NT2/D1 (cell line): Measurements from ENCODE around the gene TMEM269.

ENCODE experiments used
- DNase-seq: peaks from one replicate; pipeline ENCODE4 v3.0.0-alpha.2; 2011; ENCODE audit warnings: low read depth, low spot score
- H3K27me3 ChIP-seq: 2 replicates; pipeline ENCODE4 v1.6.0; 2011; ENCODE audit warnings: mild to moderate bottlenecking; ENCODE audit not compliant: insufficient read length, insufficient read depth
- H3K36me3 ChIP-seq: 2 replicates; pipeline ENCODE4 v1.6.1; 2011; ENCODE audit warnings: mild to moderate bottlenecking, low read length, mixed read lengths; ENCODE audit not compliant: insufficient read depth, insufficient read length
- H3K4me1 ChIP-seq: 2 replicates; pipeline ENCODE4 v1.5.1; 2011; ENCODE audit not compliant: insufficient read depth, insufficient read length
- H3K4me3 ChIP-seq: 2 replicates; pipeline ENCODE4 v1.5.1; 2011; ENCODE audit warnings: low read depth; ENCODE audit not compliant: insufficient read length
- H3K9ac ChIP-seq: 2 replicates; pipeline ENCODE4 v1.6.0; 2011; ENCODE audit warnings: low read depth; ENCODE audit not compliant: insufficient read length
- H3K9me3 ChIP-seq: 2 replicates; pipeline ENCODE4 v1.5.1; 2011; ENCODE audit warnings: mild to moderate bottlenecking, low read length; ENCODE audit not compliant: insufficient read depth
- SUZ12 ChIP-seq: IDR thresholded peaks from 2 replicates; pipeline ENCODE4 v1.6.1; 2011; ENCODE audit not compliant: insufficient read length, insufficient read depth; ENCODE audit errors: extremely low read depth
- YY1 ChIP-seq: IDR thresholded peaks from 2 replicates; pipeline ENCODE4 v1.6.1; 2011; ENCODE audit not compliant: insufficient read length, insufficient read depth
- ZNF274 ChIP-seq: IDR thresholded peaks from 2 replicates; pipeline ENCODE4 v1.6.1; 2011; ENCODE audit warnings: mild to moderate bottlenecking, low read depth, low read length

TMEM269 gene

DNA sequence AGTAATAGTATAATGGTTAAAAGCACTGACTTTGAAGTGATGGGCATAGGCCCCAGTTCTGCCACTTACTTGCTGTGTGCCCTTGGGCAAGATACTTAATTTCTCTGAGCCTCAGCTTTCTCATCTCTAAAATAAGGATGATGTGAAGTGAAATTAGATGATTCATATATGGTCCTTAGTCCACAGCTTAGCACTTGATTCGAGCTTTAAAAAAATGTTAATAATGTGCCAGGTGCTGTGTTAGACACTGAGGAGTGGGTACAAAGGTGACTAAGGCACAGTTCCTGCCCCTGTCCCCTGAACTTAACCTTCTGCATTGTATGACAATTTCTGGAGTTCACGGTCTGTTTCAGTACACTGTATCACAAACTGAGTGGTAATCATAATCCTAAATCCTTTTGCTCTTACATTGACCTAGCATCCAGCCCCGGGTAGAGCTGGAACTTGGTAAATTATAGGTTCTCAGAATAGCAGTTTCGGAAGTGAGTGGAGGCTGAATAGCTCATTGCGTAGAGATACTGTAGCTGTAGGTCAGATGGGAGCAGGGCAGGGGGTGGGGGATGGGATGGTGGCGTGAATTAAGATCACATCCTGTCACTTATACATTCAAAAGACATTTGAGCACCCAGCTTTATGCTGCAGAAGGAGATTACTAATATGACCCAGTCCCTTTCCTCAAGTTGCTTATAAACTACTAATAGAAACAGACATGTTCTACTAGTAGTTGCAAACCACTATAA lies 63.1 kb downstream of the TMEM269 start:
- peaks cover 10% of the 10 kb centered on the region; the same call in 1 of the 2 replicates for H3K9me3 ChIP-seq
- peaks cover 50% of the 10 kb centered on the region for H3K36me3 ChIP-seq
- TF ChIP-seq ZNF274 (no peak), SUZ12 (no peak), YY1 (no peak)
- peak overlapping the region; percentile 64 for H3K4me3 ChIP-seq
- H3K9ac ChIP-seq = peak overlapping the region; percentile 83
- DNase-seq = no peak
- no peaks in the 10 kb centered on the region for H3K27me3 ChIP-seq
- H3K4me1 ChIP-seq = peaks cover 5% of the 10 kb centered on the region

- no peak for DNase-seq
- Histone ChIP-seq H3K4me3 (no peak overlapping the region), H3K9me3 (peaks cover 10% of the 10 kb centered on the region; the same call in 1 of the 2 replicates), H3K27me3 (no peaks in the 10 kb centered on the region), H3K9ac (no peak overlapping the region), H3K36me3 (peaks cover 50% of the 10 kb centered on the region), H3K4me1 (peaks cover 5% of the 10 kb centered on the region)
- TF ChIP-seq SUZ12 = no peak
- TF ChIP-seq YY1 = no peak
- no peak for TF ChIP-seq ZNF274
Measured at GRCh38 chr1:42848823-42849537, 64.2 kb downstream of the TMEM269 start.

GRCh38 chr1:42849944-42850343 lies 65.2 kb downstream of the TMEM269 start:
- H3K9ac ChIP-seq = no peak overlapping the region
- peaks cover 10% of the 10 kb centered on the region; the same call in 1 of the 2 replicates for H3K9me3 ChIP-seq
- peaks cover 5% of the 10 kb centered on the region for H3K4me1 ChIP-seq
- H3K36me3 ChIP-seq = peaks cover 45% of the 10 kb centered on the region
- H3K27me3 ChIP-seq = no peaks in the 10 kb centered on the region
- no peak for DNase-seq
- no peak for TF ChIP-seq SUZ12
- TF ChIP-seq YY1 = no peak
- no peak for TF ChIP-seq ZNF274
- no peak overlapping the region for H3K4me3 ChIP-seq
